ENCODE results near the gene ARL15.

GRCh38 chr5:53946405-53947100, 363.8 kb downstream of the ARL15 start:
- TF ChIP-seq CTCF (conservative IDR thresholded peaks at IDR 0.05): no peak
- no peak for TF ChIP-seq EZH2 (IDR thresholded peaks at IDR 0.05; ENCODE audit: low read depth)
